NCI-H2227 (cell line): Measurements from ENCODE around the gene PSMD12.
"Not testable (repeated sequence)": the region's sequence is repeated elsewhere in the genome, so short reads cannot be mapped to it uniquely, and the experiment has no call there.

ENCODE experiments used
- DNase-seq: peaks from one replicate; lab custom pipeline; 2025; ENCODE audit not compliant: unreplicated experiment; lab: John Stamatoyannopoulos, UW

Gene PSMD12

DNA sequence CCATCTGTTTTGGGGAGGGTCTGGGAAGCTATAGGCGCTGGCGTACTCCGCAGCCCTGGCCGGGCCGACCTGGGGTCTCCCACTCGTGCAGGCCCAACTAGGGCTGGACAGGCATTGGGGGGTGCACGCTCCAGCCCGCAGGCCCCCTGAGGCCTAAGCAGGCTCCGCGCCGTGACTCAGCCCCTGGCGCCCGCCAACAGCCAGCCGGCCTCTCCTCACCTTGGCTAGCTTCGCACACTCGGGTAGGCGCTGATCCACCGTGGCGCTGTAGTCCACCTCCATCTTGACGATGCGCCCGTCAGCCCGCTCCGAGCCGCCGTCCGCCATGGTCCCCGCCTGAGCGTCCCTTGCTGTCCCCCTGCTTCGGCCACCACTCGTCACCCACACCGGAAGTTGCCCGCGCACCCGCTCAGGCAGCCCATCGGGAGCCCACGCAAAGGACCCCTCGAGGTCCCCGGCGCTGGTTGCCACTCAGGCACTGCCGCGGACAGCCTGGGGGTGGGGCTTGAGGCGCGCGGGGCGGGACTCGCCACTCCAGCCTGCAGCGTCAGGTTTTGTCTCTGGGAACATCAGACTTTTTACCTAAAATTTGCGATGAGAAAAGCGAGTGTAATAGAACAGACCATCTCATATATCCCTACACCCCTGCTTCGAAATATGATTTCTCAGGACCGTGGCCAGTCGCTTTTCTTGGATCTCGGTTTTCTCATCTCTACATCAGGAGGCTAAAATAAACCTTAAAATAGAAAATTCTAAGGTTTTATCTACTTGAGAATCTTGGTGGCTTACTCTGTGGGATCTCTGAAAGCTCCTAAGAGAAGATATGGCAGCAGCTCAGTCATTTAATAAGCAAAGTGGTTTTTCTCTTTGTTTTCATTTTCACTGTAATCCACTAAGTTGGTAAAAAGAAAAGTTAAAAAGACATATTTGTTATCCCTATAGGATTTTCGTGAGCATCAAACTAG is at the start of gene PSMD12:
Gene PSMD12, minus strand, starts transcription at position 385 of the 965 bp plus-strand sequence. Its CDS starts 58 bp downstream, at position 327.
- DNase-seq = peak; percentile 96

- DNase-seq = no peak
These were observed 48.9 kb upstream of the PSMD12 start for GRCh38 chr17:67415291-67415690.

DNA sequence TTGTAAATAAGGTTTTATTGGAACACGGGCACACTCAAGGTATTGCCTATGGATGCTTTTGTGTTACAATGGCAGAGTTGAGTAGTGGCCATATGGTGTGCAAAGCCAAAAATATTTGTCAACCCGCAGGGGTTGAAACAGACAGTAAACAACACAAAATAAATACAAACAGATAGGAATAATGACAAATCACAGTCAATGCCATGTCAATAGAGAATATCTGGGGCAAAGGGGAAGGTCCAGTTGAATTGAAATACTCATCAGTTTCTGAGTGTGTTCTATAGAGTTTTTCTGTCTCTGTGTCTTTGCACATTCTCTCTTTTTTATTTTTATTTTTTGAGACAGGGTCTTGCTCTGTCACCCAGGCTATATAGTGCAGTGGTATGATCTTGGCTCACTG is 48.2 kb upstream of the PSMD12 start:
- no peak for DNase-seq

DNA sequence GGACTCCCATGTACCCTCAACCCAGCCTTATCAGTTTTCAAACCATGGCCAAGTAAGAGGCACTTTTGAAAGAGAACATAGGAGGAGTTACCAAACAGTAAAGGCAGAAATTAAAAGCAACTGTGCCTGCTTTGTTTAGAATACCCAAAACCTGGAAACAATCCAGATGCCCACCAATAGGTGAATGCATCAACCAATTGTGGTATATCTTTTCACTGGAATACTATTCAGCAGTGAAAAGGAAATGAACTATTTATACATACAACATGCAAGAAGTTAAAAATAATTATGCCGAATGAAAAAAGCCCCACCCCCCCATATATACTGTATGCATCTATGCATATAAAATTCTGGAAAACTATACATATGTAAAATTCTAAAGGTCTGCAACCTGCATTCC is 47.8 kb upstream of the PSMD12 start:
- no peak for DNase-seq

DNA sequence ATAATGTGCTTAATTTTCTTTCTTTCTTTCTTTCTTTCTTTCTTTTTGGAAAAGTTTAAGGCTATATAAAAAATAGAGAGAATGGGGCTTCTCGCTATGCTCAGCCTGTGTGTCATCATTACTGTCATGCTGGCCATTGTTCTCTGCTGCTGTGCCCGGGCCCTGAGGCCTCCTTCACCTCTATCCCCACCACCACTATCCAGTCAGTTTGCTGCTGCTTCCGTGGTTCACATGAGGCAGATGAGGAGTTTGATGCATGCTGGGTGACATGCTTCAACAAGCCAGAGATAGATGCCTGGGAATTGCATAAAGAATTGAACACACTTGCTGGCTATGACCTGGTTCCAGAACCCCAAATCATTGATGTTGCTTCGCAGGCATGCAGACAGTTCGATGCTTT is 47.0 kb upstream of the PSMD12 start:
- DNase-seq = no peak

- DNase-seq = no peak
These were observed 46.6 kb upstream of the PSMD12 start for GRCh38 chr17:67412941-67413340.

DNA sequence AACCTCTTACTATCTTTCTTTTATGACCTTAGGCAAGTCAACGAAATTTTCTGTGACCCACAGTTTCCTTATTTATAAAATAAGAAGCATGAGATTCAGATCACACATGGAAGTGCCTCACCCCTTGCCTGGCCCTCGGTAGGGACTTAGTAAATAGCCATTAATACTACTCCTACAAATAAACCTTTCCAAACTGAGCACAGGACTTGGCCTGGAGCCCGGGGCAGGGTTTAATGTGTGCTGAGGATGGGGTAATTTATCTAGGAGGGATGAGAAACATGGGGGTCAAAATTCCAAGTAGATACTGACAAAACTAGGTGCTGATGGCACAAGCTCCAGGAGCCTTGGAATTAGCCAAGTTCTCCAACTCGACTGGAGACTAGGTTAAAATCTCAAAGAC is 45.7 kb upstream of the PSMD12 start:
- no peak for DNase-seq

DNA sequence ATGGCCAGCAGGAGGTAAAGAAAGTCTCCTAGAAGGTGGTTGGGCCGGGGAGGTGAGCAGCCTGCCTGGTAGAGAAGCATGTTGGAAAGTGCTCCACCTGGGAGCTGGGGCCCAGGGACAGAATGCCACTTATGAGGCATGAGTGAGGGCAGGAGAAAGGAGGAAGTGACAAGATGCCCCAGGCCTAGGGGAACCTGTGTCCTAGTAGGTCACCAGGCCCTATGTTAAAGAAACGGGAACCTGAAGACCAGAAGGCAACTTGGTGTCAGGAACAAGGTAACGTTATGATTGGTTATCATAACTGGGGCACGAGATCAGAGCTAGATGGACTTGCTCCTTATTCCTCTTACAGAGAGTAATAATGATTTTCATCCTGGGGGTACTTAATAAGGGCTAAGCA is 45.0 kb upstream of the PSMD12 start:
- DNase-seq = no peak

- not testable (repeated sequence) for DNase-seq
These were observed 42.1 kb upstream of the PSMD12 start for GRCh38 chr17:67408455-67408830.

DNA sequence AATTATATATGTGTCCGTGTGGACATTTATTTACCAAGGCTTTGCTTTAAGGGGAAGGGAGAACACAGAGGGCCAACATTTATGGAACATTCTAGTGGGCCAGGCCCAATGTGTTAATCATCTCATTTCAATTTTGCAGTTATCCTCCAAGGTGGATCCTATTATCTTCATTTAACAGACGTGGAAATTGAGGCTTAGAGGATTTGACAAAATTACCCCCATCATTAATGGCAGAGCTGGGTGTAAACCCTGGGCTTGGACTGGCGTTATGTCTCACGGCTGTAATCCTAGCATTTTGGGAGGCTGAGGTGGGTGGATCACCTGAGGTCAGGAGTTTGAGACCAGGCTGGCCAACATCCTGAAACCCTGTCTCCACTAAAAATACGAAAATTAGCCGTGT is 37.1 kb upstream of the PSMD12 start:
- no peak for DNase-seq

DNA sequence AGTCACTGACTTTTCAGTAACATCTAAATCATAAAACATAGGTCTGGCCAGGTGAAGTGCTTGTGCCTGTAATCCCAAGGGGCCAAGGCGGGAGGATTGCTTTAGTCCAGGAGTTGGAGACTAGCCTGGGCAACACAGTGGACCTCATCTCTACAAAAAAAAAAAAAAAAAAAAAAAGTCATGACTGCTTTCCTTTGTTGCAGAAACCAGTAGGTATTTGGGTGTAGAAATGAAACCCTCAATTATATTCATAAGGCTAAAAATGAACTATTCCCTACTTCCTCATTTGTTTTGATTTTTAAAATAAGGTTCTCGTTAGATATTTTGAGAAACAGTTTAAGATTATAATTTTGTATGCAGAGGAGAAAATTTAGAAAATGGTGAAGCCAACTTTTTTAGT is 36.7 kb upstream of the PSMD12 start:
- DNase-seq = no peak

DNA sequence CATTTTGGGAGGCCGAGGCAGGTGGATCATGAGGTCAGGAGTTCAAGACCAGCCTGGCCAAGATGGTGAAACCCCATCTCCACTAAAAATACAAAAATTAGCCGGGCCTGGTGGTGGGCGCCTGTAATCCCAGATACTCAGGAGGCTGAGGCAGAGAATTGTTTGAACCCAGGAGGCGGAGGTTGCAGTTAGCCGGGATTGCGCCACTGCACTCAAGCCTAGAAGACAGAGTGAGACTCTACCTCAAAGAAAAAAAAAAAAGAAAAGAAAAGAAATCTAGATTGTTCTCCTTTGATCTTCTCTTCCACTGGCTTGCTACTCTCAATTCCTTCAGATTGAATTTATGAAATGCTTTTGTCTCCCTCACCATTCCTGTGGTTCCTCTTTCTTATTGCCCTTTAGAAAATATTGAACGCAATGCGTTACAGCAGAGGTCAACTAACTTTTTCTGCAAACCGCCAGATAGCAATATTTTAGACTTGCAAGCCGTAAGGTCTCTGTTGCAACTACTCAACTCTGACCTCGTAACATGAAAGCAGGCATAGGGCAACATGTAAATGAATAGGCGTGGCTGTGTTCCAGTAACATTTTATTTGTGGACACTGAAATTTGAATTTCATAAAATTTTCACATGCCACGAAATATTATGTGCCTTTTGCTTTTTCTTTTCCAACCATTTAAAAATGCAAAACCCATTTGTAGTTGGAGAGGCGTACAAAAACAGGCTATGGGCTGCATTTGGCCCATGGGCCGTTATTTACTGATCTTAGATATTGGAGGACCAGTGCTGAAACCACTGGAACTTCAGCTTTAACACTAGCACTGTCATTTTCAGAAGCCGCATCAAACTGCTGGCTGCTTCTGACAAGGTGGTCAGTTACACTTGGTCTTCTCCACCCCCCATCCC is 35.5 kb upstream of the PSMD12 start:
- DNase-seq = no peak

DNA sequence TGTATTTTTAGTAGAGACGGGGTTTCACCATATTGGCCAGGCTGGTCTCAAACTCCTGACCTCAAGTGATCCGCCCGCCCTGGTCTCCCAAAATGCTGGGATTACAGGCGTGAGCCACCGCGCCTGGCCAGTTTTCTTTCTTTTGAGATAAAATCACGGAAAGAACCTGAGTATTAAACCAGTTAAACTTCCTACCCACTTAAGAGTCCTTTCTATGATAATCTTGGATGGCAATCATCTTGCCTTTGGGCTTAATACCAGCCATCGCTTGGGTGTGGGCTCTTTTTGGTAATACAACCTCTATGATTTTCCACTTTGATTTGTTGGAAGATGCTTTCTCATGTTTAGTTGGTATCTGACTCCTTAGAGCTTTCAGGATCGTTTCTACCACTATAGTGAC is 34.7 kb upstream of the PSMD12 start:
- no peak for DNase-seq

DNA sequence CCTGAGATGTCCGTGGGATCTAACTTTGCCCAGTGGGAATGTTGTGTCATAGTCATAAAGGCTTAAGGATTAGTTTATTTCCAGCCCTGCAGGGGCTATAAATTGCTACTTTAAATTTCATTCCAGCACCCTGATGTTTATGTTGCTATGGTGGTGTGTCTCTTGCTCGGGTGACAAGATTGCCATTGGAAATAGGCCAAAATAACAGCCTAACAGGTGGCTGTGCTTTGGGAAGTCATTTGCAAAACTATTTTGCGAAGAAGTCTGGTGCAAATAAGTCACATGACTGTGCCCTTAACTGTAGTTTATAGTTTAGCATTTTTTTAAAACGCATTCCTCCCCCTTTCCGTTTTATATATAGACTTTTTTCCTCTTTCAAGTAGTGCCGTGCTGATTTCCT is 33.8 kb upstream of the PSMD12 start:
- DNase-seq = no peak

DNA sequence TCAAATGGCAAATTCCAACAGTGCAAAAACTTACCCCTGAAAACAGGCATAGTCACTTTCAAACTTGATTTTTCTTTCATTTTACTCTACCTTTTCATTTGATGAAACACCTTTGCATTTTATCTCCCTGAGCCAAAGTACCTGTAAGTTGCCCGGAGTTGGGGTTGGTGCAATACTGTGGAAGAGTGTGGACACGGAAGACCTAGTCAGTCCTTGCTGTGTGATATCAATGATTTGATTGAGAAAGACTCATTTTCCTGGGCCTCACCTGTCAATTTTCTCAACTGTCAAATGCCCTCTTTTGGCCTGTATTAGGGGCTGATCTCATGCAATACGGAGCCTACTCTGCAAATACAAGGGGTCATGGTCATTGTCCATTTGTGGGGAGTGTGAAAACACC is 33.3 kb upstream of the PSMD12 start:
- no peak for DNase-seq

DNA sequence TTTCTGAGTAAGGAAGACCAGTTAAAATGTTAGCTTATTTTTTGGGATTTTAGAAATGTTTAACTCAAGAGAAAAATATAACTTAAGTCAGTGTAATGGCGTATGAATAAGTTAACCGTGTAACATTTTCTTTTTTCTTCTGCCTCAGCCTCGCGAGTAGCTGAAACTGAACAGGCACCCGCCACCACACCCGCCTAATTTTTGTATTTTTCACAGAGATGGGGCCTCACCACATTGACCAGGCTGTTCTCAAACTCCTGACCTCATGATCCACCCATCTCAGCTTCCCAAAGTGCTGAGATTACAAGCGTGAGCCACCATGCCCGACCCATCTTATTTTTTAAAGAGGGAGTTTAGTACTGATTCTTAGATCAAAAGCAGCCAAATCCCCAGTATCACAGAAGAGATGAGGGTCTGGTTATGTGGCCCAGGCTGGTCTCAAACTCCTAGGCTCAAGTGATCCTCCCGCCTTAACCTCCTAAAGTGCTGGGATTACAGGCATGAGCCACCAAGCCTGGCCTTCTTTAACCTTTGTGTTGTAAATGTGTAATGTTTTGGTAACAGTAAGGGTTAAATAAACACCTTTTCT is 27.5 kb upstream of the PSMD12 start:
- no peak for DNase-seq

GRCh38 chr17:67392111-67392510 is 25.7 kb upstream of the PSMD12 start:
- DNase-seq = no peak

- peak; percentile 20 for DNase-seq
These were observed 24.4 kb upstream of the PSMD12 start for GRCh38 chr17:67390646-67391361.

- DNase-seq = no peak
These were observed 23.7 kb upstream of the PSMD12 start for GRCh38 chr17:67390006-67390645.

DNA sequence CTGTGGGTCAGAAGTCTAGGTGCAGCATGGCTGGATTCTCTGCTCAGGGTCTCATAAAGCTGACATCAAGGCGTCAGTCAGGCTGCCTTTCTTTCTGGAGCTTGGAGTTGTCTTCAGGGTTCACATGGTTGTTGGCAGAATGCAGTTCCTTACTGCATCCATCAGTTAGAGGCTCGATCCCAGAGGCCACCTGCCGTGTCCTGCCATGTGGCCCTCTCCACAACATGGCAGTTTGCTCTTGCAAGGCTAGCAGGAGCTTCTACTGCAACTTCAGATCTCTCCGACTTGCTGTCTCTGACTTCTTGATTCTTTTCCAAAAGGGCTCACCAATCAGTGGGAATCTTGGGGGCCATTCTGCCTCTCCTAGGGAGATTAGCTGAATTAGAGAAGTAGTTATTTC is 22.6 kb upstream of the PSMD12 start:
- no peak for DNase-seq
